Fibroblast of skin of back (primary cell): ENCODE measurements around the gene CTXN1. TPM values are rescaled to one million over a fixed set of nuclear protein-coding genes. Genes with fewer than 3 reads are reported as not detected.
"Not testable (repeated sequence)": the region's sequence is repeated elsewhere in the genome, so short reads cannot be mapped to it uniquely, and the experiment has no call there.

Experiments used
- DNase-seq: peaks from one replicate; pipeline ENCODE4 v3.0.0-alpha.2; 2013
- polyA plus RNA-seq, 2 experiments: library from polyadenylated mRNA; unstranded; fragments of 120-200 nt; gene quantifications; one replicate each; pipeline ENCODE4 v1.2.1, GENCODE V29; 2013; ENCODE audit not compliant: insufficient read length in 2 of 2

The CTXN1 gene
- polyA plus RNA-seq (2013, experiment 1 of 2; ENCODE audit: insufficient read length) = 22.8 TPM
- polyA plus RNA-seq (2013, experiment 2 of 2; ENCODE audit: insufficient read length) = 10.2 TPM

DNA sequence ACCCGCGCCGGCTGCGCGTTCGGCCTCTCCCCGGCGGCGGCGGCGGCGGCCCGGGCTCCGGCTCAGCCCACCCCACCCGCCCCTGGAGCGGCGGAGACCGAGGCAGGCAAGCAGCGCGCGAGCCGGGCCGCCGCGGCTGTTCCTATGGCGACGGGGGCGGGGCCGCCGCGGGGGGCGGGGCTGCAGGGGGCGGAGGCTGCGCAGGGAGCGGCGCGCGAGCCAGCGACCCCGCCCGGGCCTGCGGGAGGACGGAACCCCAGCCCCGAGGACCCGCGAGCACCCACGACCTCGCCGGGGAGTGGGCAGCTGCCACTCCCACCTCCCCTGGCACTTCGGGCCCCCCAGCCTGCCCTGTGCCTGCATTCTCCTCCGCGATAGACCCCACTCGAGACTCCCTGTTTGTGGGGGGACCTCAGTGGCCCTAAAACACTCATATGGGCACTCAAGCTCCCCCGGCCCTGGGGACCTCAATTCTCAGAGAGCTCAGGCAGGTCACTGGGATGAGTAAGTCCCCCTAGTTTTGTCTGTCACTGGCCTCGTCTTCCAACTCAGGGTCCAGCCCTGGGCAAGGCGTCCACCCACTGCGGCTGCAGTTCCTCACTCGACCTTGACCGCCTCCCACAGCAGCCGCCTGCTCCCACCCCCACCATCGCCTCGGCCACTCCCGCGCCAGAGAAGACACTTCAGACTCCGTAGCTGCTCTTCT lies at the start of gene CTXN1:
Gene CTXN1, minus strand, starts transcription at position 115 of the 706 bp plus-strand sequence. CDS start 597 bp downstream, outside the sequence.
- DNase-seq = peak; percentile 55

DNA sequence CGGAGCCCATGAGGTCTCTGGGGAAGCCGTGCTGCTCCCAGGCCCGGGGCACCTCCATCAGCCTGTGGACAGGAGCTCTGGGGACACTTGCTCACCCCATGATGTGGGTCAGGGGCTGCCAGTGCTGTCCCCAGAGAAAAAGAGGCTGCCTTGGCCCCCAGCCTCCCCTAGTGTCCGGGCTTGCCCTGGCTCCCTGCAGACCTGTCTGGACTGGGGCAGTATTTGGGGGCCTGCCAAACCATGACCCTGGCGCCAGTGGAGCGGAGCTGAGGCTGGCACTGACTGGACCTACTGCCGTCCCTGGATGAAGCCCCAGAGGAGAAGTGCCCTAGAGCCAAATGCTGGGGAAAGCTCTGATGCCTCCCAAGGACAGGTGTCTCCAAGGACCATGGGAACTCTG lies 49.1 kb upstream of the CTXN1 start:
- no peak for DNase-seq

DNA sequence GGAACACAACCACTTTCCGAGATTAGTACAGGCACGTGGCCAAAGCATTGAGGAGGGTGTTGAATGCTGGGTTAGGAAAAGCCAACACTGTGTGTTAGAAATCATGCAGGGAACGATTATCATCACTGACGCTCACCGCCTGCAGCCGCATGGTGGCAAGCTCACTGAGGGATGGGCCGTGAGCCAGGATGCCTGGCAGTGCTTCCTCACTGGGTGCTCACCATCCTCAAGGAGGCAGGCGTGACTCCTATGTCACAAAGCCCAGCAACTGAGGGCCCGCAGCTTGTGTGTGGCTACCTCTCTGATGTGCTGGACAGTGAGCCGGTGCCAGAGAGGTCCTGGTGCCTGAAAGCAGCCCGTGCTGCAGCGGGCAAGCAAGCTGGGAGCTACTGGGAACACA lies 47.9 kb upstream of the CTXN1 start:
- no peak for DNase-seq

DNA sequence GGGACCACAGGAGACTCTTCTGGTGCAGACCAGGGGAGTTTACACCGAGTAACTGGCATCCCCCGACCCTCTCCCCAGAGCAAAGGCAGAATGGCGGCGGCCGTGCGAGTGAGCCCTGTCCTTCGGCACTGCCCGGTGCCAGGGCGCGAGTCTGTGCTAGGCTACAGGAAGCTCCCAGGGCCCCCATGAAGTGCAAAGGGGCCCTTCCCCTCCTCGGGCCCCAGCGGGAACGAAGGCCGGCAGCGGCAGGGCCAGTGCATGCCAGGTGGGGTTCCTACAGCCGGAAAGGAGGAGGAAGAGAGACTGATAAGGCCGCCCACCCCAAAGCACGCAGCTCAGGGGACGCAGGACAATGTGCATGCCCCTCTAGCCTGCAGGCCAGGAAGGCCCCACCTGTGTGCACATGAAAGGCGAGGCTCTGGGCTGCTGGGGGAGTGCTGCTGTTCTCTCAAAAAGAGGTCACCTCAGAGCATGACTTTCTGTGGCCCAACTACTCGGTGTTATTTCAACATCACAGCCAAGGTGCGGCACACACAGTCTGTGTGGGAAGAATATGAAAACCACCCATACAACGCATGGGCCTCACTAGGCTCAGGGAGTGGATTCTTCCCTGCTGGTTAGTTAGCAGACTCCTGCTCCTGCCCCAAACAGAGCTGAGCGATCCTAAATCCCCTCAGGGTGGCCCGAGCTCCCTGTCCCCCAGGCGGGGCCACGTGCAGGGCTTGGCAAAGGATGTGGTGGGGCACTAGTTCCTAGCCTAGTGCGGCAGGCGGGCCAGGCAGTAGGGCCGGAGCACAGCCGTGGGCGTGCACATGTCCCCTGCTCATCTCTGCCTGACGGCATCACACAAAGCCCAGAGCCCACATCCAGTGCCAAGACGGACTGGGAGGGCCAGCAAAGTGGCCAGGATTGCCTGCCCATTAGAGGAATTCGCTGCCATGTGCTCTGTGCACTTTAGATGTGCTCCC lies 45.9 kb upstream of the CTXN1 start:
- DNase-seq = no peak

DNA sequence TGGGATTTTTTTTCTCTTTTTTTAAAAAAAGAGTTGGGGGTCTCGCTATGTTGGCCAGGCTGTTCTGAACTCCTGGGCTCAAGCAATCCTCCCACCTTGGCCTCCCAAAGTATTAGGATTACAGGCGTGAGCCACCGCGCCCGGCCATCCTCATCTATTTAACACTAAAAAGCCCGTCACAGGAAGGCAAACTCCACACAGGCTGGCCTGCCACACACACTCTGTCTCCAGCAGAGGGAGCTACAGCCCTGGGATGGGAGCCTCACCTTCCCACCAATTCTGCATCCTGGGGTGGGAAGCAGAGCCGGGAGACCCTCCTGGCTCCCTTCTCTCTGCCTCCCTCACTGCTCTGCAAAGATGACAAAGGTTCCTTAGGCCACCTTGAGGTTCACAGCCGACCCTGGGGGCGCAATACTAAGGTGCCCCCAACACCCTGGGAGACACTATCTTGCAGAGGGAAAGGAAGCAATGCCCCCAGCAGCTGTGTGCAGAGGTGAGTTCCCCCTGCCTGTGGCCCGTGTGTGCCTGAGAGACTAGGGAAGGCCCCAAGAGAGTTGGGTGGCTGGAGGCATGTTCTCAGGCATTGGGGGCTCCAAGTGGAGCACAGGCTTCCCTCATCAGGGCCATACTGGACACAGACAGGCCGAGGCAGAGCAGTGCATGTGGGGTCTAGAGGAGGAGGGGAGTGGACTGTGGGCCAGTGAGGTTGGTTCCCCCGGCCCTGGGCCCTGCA lies 44.9 kb upstream of the CTXN1 start:
- peak; percentile 43 for DNase-seq

DNA sequence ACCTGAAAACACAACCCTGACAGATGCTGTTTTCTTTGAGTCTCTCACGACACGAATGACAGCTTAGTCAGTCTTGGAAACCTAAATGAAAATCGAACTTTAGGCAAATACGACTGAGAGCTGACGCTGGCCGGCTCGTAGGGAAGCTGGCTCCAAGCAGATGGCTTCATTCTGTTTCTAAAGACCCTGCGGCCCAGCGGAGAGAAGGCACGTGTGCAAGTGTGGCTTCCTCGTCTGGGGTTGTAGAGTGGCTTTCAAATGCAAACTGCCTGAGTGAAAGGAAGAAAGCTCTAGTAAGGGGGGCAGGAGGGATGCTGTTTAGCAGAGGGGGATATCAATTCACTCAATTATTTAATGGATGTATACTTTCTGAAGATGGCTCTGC lies 43.6 kb upstream of the CTXN1 start:
- no peak for DNase-seq

DNA sequence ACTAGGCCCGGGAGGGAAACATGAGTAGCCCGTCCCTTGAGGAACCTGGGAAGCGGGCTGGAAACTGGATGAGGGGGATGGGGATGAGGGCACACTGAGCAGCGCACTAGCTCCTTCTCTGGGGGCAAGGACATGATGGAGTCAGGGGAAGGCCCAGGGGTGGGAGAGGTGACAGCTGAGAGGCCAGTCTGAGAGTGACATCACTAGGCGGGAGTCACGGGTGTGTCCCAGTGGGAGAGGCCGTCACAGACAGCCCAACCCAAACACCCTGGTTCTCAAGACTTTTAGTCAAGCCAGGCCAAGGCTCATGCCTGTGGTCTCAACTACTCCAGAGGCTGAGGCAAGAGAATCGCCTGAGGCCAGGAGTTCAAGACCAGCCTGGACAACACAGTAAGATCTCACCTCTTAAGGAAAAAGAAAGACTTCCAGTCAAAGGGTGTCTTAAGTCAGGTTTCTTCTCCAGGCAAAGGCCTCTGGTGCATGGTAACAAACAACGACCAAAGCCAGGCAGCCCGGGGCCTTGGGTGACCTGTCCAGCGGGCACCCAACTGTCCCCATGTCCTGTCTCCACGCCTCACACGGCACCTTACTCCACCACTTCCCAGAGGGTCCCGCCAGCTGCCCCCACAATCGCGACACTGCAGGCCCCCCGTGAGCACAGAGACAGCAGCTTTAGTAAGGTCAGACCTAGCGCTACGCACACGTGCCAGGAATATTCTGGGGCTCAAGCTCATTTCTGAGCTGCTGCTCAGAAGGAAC lies 43.0 kb upstream of the CTXN1 start:
- no peak for DNase-seq

DNA sequence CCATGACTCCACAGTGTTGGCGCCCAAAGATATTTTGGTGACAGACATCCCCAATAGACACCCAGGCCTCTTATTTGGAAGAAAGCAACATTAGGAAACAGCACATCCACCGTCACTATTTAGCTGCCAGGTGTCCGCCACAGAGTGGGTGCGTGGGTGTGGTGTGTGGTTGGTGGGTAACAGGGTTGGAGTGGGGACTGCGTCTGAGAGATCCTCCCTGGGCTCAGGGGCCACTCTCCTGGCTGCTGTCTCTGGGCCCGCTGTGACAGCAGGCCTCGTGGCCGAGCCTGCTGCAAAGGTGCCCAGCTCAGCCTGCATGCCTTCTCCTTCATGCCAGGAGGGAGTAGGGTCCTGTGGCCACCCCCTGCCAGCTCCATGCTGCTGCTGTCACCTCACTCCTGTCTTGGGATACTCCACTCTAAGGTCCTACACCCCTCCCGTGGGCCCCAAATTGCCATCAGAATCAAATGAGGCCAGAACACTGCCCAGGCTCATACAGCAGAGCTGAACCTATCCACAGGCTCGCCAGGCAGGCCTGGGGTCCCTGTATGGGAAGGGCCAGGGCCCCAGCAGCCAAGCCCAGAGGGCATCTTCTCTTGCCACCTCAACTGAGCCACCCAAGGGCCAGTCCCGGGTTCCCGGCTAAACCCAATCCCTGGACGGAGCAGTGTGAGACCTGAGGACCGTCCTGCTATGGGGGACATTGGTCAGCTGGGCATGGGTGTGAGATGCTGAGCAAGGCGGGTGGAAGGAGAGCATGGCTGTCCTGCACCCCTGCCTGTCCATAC lies 42.3 kb upstream of the CTXN1 start:
- DNase-seq = no peak

DNA sequence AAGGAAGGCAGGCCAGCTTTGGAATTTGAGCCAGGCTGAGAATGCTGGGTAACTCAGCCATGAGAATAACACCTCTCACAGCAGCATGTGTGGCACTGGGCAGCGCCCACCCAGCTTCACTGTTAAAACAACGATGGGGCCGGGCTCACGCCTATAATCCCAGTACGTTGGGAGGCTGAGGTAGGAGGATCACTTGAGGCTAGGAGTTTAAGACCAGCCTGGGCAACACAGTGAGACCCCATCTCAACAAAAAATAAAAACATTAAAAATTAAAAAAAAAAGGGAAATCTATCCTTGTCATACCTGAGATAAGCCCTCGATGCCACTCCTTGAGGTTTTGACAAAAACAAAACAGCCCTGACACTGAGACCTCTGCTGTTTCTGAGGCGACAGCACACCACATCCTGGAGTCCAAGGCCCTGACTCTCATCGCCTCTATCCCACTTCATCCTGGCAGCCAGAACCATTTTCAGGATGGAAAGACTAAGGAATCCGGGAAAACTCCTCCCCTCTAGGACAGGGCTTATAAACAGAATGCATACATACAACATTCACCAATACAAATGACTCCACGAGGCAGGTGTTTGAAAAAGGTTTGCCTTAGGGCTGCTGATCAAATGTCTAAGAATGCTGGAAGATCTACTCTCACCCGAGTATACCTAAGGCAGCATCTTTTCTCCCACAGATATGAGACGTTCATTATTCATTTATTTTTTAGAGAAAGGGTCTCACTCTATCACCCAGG lies 40.2 kb upstream of the CTXN1 start:
- no peak for DNase-seq

DNA sequence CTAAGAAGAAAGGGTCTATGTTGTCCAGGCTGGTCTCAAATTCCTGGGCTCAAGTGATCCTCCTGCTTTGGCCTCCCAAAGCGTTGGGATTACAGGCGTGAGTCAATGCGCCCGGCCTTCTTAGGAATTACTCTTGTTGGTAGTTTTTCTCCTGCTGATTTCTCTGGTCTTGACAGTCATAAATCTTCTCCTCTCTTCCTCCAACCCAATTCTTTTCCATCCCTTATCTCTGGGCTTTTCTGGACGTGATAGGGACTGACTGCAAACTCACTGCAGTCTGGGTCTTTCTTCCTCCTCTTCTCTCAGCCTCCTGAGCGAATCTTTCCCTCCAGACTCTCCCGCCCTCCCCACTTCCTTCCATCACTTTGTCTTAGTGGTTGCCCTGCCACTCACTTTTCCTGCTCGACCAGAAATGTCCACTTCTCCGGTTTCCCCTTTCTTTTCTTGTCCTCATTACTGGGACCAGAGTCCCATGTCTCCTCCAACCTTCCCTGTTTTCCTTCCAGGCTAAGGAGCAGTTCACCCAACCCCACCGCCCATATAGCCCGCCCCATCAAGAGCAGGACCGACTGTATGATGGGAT lies 39.4 kb upstream of the CTXN1 start:
- no peak for DNase-seq

DNA sequence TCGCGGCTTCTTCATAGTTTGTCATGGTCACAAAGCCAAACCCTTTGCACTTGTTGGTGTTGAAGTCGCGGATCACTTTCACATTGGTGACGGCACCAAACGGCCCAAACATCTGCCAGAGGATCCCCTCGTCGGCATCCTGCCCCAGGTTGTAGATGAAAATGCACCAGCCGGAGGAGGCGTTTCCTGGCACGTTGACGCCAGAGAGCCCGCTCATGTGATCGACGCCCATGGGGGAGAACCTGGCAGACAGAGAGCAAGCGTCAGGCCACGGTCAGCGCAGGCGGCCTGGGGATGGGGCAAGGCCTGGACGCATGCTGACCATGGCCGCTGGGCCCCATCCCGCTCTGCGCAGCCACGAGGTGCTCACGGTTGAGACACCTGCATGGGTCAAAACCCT lies 37.6 kb upstream of the CTXN1 start:
- no peak for DNase-seq

DNA sequence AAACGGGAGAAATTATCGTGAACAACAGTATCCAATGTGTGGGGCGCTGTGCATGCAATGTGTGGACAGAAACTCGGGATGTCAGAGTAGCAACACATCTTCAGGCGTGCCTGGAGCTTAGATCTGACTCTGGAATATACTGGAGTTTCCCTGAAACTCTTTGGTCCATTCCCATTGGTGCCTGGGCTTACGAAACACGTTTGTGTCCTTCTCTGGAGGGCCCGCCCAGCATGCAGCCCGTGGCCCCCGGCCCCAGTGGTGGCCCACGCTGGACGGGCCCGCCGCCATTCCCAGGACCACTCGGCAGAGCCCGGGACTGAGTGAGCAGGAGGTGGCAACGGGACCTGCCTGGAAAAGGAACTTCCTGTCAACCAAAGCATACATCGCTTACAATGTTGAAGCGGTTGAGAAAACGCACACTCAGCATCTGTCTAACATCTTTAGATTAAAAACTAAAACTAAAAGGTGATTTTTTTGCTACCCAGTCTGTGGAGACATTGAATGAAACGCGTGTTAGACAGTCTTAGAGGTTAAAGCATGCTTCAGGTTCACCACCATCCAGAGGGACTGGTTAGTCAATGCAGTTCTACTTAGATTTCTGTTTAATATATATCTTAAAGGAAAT lies 36.8 kb upstream of the CTXN1 start:
- no peak for DNase-seq

DNA sequence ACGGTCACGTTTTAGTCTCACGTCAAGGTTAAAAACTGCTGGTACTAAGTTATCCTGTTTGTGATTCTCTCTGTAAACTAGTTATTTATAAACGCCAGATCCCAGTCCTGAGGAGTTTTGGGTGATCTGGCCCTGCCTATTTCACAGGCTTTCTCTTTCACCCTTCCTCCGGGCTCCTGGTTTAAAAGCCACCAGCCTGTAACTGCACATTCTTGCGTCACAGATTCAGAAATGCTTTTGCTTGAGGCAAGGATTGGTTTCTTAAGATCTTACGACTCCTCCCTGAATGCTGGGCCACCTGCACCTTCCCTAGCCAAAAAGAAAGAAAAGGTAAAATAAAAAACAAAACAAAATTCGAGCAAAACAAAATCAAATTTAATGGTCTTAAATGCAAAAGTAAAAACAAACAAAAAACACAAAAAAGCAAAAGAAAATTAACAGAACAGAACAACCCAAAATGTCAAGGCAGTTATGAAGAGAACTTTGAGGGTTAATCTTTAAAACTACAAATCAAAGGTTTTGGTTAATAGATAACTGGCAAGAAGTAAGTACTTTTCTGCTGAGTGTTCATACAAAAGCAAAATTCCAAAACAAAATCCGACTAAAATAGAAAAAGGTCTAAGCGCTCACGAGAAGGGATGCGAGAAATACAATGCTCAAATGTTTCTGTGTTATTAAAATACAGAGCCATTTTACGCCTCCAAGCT lies 36.1 kb upstream of the CTXN1 start:
- no peak for DNase-seq

DNA sequence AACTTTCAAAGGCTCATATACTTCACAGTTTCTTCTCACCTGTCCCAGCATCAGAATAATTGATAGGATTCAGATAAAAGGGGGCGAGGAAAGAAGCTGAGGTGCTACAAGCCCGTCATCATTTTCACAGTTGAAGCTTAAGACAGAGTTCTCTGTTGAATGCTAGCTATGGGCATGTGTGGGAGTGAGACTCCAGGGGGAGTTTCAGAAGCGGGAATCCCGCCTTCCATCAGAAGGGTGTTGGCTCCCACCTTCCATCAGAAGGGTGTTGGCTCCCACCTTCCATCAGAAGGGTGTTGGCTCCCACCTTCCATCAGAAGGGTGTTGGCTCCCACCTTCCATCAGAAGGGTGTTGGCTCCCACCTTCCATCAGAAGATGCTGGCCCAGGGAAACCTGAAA lies 35.1 kb upstream of the CTXN1 start:
- DNase-seq = not testable (repeated sequence)

DNA sequence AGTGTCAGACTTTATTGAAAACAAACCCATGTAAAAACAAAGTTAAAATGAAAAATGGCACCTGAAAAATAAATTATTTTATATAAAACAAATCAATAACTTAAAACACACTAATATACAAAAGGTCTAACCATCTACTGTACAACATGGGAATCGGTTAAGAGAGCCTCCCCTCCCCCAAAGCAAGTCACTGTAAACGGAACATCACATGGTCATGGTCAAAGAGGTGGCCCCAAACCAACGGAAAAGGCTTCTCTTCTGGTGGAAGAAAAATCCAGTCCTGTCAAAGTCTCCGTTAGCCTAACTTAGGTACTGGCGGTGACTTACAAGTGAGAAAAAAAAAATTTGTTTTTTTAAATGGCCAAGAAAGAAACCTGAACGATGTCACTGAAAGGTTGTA lies 33.3 kb upstream of the CTXN1 start:
- no peak for DNase-seq

DNA sequence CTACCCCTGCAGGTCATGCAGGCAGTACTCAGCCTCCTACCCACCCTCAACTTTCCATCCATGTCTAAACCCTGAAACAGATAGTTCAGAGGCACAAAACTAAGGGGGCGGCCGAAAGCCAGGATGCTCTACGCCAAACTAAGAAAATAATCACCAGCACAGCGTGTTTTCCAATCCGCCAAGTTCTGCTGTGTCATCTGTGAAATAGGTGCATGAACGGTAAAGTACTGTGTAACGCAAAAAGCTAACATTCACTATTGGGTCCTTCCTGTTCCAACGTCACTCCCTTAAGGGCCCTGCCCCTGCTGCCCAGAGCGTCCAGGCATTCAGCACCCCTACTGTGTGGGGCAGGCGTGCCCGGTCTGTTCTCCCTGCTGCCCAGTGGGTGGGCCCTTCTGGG lies 29.8 kb upstream of the CTXN1 start:
- DNase-seq = no peak

DNA sequence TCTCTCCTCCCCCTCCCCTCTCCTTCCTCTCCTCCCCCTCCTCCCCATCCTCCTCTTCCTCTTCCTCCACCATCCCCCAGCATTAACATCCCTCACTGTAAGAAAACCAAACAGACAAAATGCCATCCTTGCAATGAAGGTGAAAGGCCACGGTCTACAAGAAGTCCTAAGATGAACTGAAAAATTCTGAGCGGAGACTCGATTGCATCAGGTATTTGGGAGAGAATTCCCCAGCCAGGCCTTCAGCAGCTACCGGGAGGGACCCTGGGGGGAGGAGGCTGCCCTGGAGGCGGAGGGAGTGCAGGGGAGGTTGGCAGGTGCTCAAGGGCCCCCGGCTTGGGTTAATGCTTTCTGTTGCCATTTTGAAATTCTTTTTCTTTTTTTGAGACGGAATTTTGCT lies 27.6 kb upstream of the CTXN1 start:
- DNase-seq = no peak

DNA sequence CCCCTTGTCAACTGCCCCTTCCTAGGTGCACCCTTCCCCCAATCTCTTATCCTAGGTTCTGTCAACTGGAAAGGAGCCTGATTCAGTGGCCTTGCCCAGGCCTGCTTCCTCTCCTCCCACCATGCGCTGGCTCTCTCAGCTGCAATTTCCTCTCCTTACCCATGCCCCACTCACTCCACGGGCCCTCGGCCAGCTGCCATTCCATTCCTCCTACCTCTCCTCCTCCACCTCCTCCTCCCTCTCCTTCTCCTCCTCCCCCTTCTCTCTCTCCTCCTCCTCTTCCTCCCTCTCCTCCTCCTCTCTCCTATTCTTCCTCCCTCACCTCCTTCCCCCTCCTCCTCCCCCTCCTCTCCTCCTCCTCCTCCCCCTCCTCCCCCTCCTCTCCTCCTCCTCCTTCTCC lies 27.1 kb upstream of the CTXN1 start:
- peak; percentile 39 for DNase-seq

DNA sequence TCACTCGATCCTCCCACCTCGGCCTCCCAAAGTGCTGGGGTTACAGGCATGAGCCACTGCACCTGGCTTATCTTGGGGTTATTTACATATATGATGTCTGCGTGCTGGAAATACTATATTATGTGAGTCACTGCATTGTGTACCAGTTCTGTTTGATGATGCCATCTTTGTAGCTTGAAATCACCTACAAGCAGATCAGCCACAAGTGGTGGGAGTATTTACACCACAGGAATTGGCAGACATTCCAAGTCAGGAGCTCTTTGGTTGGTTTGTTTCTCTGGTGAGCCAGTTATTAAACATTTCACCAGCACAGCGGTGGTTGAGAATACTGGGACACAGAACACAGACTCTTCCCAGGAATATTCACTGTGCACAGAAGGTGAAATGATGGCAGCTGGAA lies 22.0 kb upstream of the CTXN1 start:
- DNase-seq = no peak
